Endodermal cell (in vitro differentiated cells): ENCODE measurements around the gene SDC1. TPM values are rescaled to one million over a fixed set of nuclear protein-coding genes. Genes with fewer than 3 reads are reported as not detected.

Experiments
- DNase-seq: peaks from one replicate; pipeline ENCODE4 v3.0.0-alpha.2; 2017
- H3K27ac ChIP-seq: 2 replicates; pipeline ENCODE4 v1.5.1; 2013; ENCODE audit warnings: mild to moderate bottlenecking, low read depth, low read length, moderate library complexity
- H3K27me3 ChIP-seq: 2 replicates; pipeline ENCODE4 v1.6.1; 2013; ENCODE audit warnings: mild to moderate bottlenecking, low read length, moderate library complexity; ENCODE audit not compliant: insufficient read depth, control insufficient read depth, poor library complexity, severe bottlenecking
- H3K36me3 ChIP-seq: 2 replicates; pipeline ENCODE4 v1.7.0; 2013; ENCODE audit warnings: mild to moderate bottlenecking, low read length, moderate library complexity; ENCODE audit not compliant: control insufficient read depth, insufficient read depth
- H3K4me1 ChIP-seq: one replicate; pipeline ENCODE4 v1.7.0; 2013; ENCODE audit warnings: low read length; ENCODE audit not compliant: control insufficient read depth, insufficient read depth
- H3K4me3 ChIP-seq: 2 replicates; pipeline ENCODE4 v1.5.1; 2013; ENCODE audit warnings: mild to moderate bottlenecking, low read length, moderate library complexity
- H3K9ac ChIP-seq: 2 replicates; pipeline ENCODE4 v1.6.1; 2013; ENCODE audit warnings: mild to moderate bottlenecking, low read length, moderate library complexity; ENCODE audit not compliant: poor library complexity, severe bottlenecking; ENCODE audit errors: extremely low read depth
- H3K9me3 ChIP-seq: 2 replicates; pipeline ENCODE4 v1.6.1; 2013; ENCODE audit warnings: mild to moderate bottlenecking, low read length, moderate library complexity; ENCODE audit not compliant: control insufficient read depth
- H3K27ac Mint-ChIP-seq: 2 replicates; pipeline ENCODE4 v1.8.0; 2020; ENCODE audit warnings: mixed read lengths
- H3K27me3 Mint-ChIP-seq: 2 replicates; pipeline ENCODE4 v1.8.0; 2021; ENCODE audit warnings: mild to moderate bottlenecking, mixed read lengths; ENCODE audit not compliant: insufficient read depth
- H3K36me3 Mint-ChIP-seq: 2 replicates; pipeline ENCODE4 v1.8.0; 2020; ENCODE audit warnings: low read depth, mixed read lengths
- H3K4me1 Mint-ChIP-seq: 2 replicates; pipeline ENCODE4 v1.8.0; 2020; ENCODE audit warnings: mixed read lengths
- H3K4me3 Mint-ChIP-seq: 2 replicates; pipeline ENCODE4 v1.8.0; 2020; ENCODE audit warnings: mild to moderate bottlenecking, moderate library complexity, mixed read lengths
- H3K9me3 Mint-ChIP-seq: 2 replicates; pipeline ENCODE4 v1.8.0; 2020; ENCODE audit warnings: mild to moderate bottlenecking, mixed read lengths
- CTCF ChIP-seq: fragments of 200-600 bp; sonication (generic); conservative IDR thresholded peaks from 2 replicates; pipeline ENCODE4 v1.5.0; 2021; ENCODE audit warnings: antibody characterized with exemption, mild to moderate bottlenecking
- WGBS, 2 experiments: methylation state at CpG; one replicate each; pipeline versions ENCODE4 v1.1.5 to v1.1.7; 2013; ENCODE audit warnings: missing lambda C conversion rate in 2 of 2, mixed read lengths in 1 of 2; ENCODE audit not compliant: insufficient coverage in 1 of 2, insufficient read length in 1 of 2; 5-methylcytosine and 5-hydroxymethylcytosine counted together
- total RNA-seq, 2 donors: library from RNA; stranded (reverse); fragmentation: NEBNext Ultra II Directional in 1 of 2; extraction: Animal tissue kit (Norgen Biotek cat#: 25700) in 1 of 2; gene quantifications; 2 replicates in 1 of 2; 3 replicates in 1 of 2; pipeline ENCODE4 v1.2.1, GENCODE V29; 2021

The SDC1 gene
- total RNA-seq, 2 donors from 2014 or later, result 12.7 to 19.2 TPM

- no peak for TF ChIP-seq CTCF
- H3K36me3 Mint-ChIP-seq, result no peaks in the 10 kb centered on the region
- peaks cover 25% of the 10 kb centered on the region for H3K4me1 Mint-ChIP-seq
- H3K27me3 ChIP-seq, result peaks cover 6% of the 10 kb centered on the region
- DNase-seq, result no peak
- H3K4me3 ChIP-seq, result no peak overlapping the region
- H3K9me3 Mint-ChIP-seq, result no peaks in the 10 kb centered on the region
- no peaks in the 10 kb centered on the region for H3K36me3 ChIP-seq
- 87 to 92% methylated on average over 5 to 7 of the region's 7 CpGs for WGBS, 2 experiments
- peaks cover 7% of the 10 kb centered on the region for H3K27me3 Mint-ChIP-seq
- H3K4me3 Mint-ChIP-seq, result no peak overlapping the region
- no peaks in the 10 kb centered on the region for H3K9me3 ChIP-seq
- peaks cover 10% of the 10 kb centered on the region for H3K4me1 ChIP-seq
- no peak overlapping the region for H3K9ac ChIP-seq
- no peak overlapping the region for H3K27ac Mint-ChIP-seq
- no peak overlapping the region for H3K27ac ChIP-seq
Measured at GRCh38 chr2:20181761-20182160, 43.2 kb downstream of the SDC1 start.

- Histone ChIP-seq H3K36me3 (no peaks in the 10 kb centered on the region), H3K27ac (no peak overlapping the region), H3K4me3 (no peak overlapping the region), H3K9ac (no peak overlapping the region), H3K4me1 (peaks cover 4% of the 10 kb centered on the region), H3K27me3 (peaks cover 6% of the 10 kb centered on the region), H3K9me3 (no peaks in the 10 kb centered on the region)
- H3K9me3 Mint-ChIP-seq, result no peaks in the 10 kb centered on the region
- peaks cover 17% of the 10 kb centered on the region for H3K4me1 Mint-ChIP-seq
- no peak for DNase-seq
- WGBS, 2 experiments, result 95 to 98% methylated on average over 6 to 17 of the region's 17 CpGs
- H3K36me3 Mint-ChIP-seq, result no peaks in the 10 kb centered on the region
- H3K27me3 Mint-ChIP-seq, result peaks cover 8% of the 10 kb centered on the region
- no peak overlapping the region for H3K27ac Mint-ChIP-seq
- H3K4me3 Mint-ChIP-seq, result no peak overlapping the region
- TF ChIP-seq CTCF, result no peak
Measured at GRCh38 chr2:20180676-20181648, 44.0 kb downstream of the SDC1 start.

- H3K4me3 ChIP-seq, result no peak overlapping the region
- 87 to 94% methylated on average over 11 to 25 of the region's 25 CpGs for WGBS, 2 experiments
- peaks cover 6% of the 10 kb centered on the region for H3K27me3 ChIP-seq
- no peaks in the 10 kb centered on the region for H3K9me3 Mint-ChIP-seq
- no peak overlapping the region for H3K4me3 Mint-ChIP-seq
- peaks cover 8% of the 10 kb centered on the region for H3K4me1 Mint-ChIP-seq
- peaks cover 8% of the 10 kb centered on the region for H3K27me3 Mint-ChIP-seq
- no peaks in the 10 kb centered on the region for H3K9me3 ChIP-seq
- no peak overlapping the region for H3K9ac ChIP-seq
- H3K4me1 ChIP-seq, result no peaks in the 10 kb centered on the region
- no peak for TF ChIP-seq CTCF
- no peak overlapping the region for H3K27ac Mint-ChIP-seq
- H3K36me3 Mint-ChIP-seq, result no peaks in the 10 kb centered on the region
- DNase-seq, result peak; percentile 86
- H3K36me3 ChIP-seq, result no peaks in the 10 kb centered on the region
- no peak overlapping the region for H3K27ac ChIP-seq
Measured at GRCh38 chr2:20179755-20180594, 45.0 kb downstream of the SDC1 start.
